Dedifferentiated amniotic fluid mesenchymal stem cell (primary cell): ENCODE measurements around the gene STX11.
"Not testable (repeated sequence)": the region's sequence is repeated elsewhere in the genome, so short reads cannot be mapped to it uniquely, and the experiment has no call there.

ENCODE experiments used
- DNase-seq: peaks from one replicate; pipeline ENCODE4 v3.0.0-alpha.2; 2016; ENCODE audit errors: extremely low spot score

Gene STX11

DNA sequence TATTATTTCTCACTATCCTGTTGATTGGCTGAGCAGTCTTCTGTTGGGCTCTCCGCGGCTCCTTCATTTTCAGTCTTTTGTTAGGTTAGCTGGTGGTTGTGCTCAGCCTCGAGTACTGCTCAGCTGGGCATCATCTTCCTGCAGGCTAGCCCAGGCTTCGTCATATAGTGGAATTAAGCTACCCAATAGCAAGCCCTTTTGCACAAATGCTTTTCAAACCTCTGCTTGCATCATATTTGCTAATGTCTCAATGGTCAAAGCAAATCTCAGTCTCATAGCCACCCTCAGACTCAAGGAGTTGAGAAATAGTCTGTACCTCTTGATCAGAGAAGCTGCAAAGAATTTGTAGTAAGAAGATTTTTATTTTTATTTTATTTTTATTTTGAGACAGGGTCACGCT, 23.7 kb downstream of the STX11 start:
- DNase-seq = no peak

DNA sequence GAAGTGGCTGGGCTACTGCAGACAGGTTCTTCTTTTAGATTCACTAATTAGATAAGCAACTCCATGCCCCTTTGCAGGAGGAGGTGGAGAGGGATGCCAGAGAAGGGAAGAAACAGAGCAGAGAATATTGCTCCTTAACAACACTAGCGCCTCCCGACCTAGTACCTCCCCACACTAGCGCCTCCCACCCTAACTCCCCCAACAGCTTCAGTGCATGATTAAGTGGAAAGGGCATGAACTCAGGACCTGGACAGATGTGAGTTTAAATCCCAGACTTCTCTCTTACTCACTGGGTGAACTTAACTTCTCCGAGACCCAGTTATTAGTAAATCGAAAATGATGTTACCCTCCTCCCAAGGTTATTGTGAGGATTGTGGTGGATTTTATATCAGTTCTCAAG, 25.7 kb downstream of the STX11 start:
- no peak for DNase-seq

DNA sequence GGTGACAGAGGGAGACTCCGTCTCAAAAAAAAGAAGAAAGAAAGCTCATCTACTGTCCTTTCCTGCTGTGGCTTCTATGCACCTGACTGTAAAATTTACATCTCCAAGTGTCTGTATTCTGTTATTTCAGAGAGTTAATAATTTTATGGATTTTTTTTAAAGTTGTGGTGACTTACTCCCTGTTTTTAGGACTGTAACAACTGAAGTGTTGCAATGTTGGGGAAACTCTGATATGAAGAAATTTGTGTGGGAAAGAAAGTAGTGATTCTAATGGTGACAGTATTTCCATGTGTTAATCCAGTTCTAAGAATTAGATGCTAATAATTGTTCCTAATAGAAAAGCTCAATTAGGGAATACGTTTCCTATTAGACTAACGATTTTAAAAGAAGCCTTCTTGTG, 27.4 kb downstream of the STX11 start:
- DNase-seq = no peak

DNA sequence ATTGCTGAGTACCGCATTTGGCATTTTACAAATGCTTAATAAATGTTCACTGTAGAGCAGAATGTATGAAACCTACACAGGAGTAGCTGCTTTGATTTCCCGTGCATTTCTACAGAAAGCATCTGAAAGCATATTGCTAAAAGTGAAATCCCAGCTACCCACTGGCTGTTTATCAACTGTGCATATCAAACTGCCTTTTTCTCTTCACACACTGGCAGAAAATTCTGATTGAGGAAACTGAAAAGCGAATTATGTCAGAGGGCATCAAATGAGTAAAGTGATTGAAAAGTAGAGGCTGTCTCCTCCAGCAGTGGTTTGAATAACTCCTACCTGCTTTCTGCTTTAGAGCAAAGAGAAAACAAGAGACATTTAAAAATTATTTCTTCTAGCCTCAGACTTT, 28.0 kb downstream of the STX11 start:
- no peak for DNase-seq

DNA sequence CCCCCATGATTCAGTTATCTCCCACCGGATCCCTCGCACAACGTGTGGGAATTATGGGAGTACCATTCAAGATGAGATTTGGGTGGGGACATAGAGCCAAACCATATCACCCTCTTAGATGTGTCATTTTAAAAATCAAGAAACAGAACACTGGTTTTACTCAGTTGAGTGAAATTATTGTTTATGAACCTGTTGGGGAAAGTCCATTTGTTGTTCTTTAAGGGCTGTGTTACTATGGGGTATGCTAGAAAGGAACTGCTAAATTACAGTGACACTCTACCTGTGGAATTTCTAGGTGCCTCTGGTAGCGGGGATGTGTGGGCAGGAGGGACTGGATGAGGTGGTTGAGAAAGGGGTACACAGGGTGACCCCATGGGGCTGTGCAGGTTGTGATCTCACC, 28.9 kb downstream of the STX11 start:
- no peak for DNase-seq

DNA sequence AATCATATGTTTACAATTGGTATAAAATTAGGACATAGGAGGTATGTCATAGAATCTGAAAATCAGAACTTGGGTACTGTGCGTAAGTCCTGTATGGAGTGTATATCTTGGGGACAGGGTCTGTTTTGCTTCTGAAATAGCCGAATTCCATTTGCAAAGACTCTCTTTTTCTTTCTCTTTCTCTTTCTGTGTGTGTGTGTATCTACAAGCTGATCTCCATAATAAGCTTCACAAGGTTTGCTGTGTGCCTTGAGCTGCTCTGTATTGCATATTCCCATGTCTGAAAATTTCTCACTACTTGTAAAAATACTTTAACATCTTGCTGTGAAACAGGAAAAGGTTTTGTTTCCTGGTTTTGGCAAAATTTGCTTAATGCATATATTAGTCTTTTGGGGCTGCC, 29.5 kb downstream of the STX11 start:
- no peak for DNase-seq

DNA sequence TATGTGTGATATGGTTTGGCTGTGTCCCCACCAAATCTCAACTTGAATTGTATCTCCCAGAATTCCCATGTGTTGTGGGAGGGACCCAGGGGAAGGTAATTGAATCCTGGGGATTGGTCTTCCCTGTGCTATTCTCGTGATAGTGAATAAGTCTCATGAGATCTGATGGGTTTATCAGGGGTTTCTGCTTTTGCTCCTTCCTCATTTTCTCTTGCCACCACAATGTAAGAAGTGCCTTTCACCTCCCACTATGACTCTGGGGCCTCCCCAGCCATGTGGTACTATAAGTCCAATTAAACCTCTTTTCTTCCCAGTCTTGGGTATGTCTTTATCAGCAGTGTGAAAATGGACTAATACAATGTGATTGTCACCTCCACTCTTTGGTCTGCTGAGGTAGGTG, 30.0 kb downstream of the STX11 start:
- not testable (repeated sequence) for DNase-seq

DNA sequence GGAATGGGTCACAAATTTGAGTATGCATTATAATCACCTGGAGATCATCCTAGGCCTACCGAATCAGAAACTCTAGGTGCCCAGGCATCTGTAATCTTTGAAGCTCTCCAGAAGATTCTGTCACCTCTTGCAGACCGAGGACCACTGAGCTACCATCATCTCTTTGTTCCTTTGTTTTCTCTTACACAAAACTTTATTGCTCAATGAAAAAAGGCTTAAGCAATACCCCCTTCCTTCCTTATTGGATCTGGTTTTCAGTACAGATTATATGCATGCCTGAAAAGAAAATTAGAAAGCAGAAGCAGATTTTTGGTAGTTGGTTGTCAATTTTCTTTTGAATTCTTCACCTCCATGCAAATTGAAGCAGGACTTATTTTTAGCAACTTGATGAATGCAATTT, 31.3 kb downstream of the STX11 start:
- no peak for DNase-seq

DNA sequence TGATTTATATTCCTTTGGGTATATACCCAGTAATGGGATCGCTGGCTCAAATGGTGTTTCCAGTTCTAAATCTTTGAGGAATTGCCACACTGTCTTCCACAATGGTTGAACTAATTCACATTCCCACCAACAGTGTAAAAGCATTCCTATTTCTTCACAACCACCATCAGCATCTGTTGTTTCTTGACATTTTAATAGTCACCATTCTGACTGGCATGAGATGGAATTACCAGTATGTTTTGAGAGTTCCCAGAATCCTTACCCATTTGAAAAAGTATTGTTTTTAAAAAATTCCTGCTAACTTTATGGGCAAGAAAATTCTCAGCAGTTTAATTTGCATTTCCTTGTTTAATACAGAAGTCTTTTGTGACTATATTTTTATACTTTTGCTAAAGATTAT, 33.9 kb downstream of the STX11 start:
- DNase-seq = not testable (repeated sequence)

DNA sequence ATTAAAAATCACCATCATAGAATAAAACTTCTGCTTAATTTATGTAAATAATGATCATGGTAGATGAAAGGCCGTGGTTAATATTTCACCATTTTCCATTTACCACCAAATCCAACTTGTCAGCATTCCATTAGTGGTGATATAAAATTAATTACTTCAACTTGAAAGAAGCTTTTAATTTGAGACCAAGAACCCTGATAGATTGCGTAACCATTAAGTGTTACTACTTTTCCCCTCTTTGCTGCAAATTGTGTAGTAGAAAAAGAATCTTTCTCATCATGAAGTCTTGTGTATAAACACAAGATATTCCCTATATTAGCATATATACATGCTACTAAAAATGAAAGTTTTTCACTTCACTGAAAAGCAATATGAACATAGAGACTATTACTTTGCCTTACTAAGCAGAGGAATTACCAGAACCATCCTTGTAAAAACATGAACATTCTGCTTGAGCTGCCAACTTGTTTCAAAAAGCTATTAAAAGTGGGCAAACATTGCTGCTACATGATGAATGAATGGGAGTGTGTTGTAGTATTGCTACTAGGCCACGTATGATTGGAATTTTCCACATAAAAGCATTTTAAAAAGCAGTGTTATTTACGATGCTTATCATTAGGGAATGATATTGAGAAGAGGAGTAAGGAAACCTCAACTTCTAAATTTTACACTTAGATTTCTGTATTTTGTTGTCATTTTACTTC, 35.0 kb downstream of the STX11 start:
- DNase-seq = no peak

DNA sequence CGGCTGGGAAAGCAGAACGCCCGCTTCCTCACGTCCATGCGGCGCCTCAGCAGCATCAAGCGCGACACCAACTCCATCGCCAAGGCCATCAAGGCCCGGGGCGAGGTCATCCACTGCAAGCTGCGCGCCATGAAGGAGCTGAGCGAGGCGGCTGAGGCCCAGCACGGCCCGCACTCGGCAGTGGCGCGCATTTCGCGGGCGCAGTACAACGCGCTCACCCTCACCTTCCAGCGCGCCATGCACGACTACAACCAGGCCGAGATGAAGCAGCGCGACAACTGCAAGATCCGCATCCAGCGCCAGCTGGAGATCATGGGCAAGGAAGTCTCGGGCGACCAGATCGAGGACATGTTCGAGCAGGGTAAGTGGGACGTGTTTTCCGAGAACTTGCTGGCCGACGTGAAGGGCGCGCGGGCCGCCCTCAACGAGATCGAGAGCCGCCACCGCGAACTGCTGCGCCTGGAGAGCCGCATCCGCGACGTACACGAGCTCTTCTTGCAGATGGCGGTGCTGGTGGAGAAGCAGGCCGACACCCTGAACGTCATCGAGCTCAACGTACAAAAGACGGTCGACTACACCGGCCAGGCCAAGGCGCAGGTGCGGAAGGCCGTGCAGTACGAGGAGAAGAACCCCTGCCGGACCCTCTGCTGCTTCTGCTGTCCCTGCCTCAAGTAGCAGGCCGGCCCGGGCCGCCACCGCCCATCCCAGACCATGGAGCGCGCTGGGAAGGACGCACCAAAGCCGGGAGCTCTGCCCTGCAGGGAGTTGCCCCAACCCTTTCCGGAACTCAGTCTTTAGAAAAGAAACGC, 36.7 kb downstream of the STX11 start:
- no peak for DNase-seq

DNA sequence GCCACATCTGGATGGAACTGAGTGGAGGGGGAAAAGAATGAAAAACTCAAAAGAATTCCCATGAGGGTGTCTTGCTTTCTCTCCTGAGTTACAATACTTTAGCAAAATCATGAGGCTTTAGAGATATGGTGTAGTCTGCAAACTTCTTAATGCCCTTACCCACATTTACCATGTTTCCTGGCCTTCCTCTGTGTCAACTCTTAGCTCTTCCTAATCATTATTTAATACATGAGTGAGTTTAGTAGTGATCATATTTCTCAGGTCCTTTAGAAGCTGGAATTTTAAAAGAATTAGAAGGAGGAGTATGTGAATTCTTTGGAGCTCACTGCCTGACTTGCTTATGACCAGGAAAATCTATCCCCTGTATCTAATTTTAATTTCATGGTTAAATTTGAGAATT, 39.0 kb downstream of the STX11 start:
- peak; percentile 43 for DNase-seq

DNA sequence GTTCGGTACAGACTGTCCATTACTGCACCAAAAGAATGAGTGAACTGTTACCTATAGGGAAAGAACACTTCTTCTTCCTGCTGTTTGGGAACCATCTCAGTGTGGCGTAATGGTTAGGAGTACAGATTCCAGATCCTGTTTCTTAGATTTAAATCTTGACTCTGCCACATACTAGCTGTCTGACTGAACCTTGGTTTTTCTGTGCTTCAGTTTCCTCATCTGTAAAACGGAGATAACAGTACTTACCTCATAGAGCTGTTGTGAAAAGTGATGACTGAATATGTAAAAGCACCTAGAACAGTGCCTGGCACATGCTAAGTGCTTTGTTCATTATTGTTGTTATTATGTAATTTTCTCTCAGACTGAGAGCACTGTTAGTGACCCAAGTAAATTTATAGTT, 39.8 kb downstream of the STX11 start:
- no peak for DNase-seq

DNA sequence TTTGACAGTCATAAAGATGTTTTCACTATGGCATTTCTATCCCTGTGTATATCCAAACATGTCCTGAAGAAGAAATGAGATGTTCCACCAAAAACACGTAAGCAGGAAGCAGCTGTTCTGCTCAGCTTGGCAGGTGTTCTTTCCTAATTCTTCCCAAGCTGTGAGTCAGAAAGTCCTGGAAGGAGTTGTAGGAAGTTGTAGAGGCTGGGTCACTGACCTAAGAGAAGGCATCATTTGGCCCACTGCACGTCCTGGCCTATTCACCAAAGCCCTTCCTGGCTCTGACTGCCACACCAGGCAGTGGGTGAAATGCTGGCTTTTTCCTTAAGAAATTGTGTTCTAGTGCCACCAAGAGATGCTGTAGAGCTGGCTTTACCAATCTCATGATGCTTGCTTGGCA, 40.3 kb downstream of the STX11 start:
- no peak for DNase-seq

DNA sequence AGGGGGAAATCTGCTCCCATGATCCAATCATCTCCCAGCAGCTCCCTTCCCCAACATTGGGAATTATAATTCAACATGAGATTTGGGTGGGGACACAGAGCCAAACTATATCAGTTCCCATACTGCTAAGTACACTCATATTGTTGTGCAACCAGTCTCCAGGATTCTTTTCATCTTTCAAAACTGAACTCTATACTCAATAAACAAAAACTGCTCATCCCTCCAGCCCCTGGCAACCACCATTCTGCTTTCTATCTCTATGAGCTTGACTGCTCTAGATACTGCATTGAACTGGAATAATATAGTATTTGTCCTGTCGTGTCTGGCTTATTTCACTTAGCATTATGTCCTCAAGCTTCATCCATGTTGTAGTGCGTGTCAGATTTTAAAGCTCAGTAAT, 42.9 kb downstream of the STX11 start:
- DNase-seq = no peak

DNA sequence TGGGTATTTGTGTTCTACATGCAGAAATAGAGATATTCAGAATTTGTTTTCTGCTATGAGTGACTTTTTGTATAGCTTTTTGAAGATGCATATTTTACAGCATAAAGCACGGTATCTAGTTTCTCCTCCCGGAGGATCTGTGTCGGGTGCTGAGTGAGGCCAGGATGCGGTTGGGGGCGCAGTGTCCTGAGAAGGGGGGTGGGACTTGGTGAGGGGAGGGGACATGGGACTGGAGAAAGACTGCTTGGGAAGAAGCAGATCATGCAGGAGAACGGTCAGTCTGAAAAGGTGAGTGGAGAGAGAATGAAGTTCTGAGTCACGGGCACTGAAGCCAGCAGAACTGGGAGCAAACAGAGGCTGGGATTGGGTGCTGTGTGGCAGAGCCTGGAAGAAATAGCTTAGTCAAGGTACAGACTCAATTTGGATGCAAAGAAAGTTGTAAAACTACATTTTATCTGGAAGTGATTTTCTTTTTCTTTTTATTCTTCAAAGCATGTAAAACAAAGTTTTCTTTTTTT, 44.0 kb downstream of the STX11 start:
- no peak for DNase-seq

DNA sequence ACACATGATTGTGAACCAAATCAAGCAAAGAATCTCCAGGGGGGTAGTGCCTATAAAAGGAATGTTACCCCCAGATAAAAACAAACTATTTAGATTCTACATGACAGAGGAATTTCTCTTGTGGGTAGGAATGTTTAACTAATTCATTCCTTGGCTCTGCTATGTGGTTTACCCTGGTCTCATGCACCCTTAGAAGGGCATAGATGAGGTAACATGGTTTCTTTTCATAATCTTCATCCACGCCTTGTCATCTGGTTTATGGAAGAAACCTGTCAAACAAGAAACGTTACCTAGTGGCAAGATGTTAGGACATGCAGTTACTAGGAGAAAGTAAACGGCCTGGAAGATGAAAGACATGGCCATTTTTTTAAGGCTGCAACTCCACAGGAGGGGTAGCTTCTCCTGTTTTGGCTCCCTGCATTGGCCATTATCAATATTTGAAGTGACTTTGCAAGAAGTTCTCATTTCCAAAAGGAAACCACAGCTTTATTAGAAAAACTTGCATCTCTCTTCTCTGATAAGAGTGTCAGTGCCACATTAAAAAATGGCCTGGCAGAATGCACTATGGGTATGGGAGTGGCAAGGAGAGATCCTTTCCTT, 45.5 kb downstream of the STX11 start:
- DNase-seq = no peak

DNA sequence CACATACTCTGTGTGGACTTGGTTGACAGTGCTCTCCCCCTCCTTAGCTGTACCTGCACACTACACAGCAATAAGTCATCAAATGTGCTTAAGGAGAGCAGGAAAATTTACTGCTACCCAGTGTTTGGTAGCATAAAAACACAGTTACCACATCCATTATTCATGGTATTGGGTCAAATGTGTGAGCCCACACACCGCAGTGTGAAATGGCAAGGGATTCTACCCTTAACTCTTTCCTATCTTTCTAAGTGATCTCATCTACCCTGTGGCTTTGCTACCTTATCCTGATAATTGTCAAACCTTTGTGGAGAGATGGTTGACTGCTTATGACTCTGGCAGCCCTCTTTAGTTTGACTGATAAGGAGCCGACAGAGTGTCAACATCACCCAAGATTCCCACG, 47.6 kb downstream of the STX11 start:
- no peak for DNase-seq

DNA sequence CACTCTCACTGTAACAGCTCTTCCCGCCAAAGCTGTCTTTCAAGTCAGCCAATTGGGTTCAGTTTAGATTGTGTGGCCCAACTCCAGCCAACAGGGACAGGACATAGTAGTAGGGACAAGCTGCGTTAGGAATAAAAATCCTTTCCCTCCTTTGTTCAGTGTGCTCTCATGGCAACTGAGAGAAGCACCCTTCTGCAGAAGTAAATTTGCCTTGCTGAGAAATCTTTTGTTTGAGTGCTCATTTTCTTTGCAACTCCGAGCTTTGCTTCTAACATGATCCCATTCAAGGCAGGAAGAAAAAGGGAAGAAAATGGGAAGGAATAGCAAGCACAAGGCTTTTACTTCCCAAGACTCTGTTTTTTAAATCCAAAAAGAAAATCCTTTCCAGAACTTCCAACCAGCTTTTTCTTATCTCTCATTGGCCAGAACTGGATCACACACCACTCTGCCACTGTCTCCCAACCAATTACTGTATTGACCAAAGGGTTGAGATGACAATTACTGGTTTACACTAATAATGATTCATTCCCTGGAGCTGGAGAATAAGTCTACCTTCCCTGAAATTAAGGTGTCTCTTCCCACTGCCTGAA, 52.7 kb downstream of the STX11 start:
- DNase-seq = no peak

DNA sequence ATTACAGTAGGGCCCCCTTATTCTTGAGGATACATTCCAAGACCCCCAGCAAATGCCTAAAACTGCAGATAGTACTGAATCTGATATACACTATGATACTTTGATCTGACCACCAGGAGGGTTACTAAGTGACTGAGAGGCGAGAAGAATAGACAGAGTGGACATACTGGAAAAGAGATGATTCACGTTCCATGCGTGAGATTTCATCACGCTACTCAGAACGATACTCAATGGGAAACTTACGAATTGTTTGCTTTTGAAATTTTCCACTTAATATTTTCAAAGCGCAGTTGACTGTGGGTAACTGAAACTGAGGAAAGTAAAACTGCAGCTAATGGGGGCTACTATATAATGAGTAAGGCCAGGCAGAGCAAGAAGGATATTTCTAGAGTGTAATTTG, 60.8 kb downstream of the STX11 start:
- DNase-seq = no peak

DNA sequence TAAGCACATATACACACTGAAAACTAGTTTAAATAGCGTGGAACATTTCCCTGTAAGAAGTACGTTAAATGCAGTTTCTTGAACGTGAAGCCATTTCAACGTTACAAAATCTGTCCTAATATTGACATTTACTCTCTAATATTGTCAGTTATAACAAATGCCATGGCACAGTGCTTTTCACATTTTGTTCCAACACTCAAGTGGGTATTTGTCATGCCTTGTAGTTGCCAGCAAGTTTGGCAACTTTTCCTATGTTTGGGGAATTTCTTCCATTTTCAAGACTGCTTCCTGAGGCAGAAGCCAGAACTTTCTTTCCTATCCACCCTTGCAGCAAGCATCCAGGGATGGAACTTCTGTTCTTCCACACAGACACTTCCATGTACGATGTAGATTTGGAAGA, 63.0 kb downstream of the STX11 start:
- DNase-seq = no peak

DNA sequence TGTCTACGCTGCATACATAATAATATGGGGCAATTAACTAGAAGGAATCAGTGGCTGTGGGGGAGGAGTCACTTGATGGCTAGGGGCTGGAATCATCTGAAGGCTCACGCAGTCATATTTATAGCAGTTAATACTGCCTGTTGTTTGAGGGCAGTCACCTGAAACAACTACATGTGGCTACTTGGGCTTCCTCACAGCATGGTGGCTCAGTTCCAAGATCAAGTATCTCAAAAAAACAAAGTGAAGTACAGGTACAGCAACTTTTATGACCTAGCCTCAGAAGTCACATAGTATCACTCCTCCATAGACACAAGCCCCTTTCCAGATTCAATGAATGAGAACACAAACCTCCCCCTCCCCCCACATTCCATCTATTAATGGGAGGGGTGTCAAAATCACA, 63.7 kb downstream of the STX11 start:
- no peak for DNase-seq
